ENCODE measurements around the gene SLC5A9.

GRCh38 chr1:48215222-48215621 lies 7.3 kb upstream of the SLC5A9 start:
- no peak for TF ChIP-seq EZH2 (IDR thresholded peaks at IDR 0.05; ENCODE audit: borderline replicate concordance, low read depth, low read length)
- no peak for TF ChIP-seq CBX5 (IDR thresholded peaks at IDR 0.05; ENCODE audit: borderline replicate concordance, low read depth)
- TF ChIP-seq ZSCAN32 (CRISPR knock-in tag; IDR thresholded peaks at IDR 0.05), result no peak
- no peak for TF ChIP-seq PHF20 (IDR thresholded peaks at IDR 0.05; ENCODE audit: partially characterized antibody)
- no peak for TF ChIP-seq HMG20A (CRISPR knock-in tag; conservative IDR thresholded peaks at IDR 0.05)
- no peak for TF ChIP-seq KDM1A (IDR thresholded peaks at IDR 0.05)
- no peak for TF ChIP-seq ZNF830 (CRISPR knock-in tag; IDR thresholded peaks at IDR 0.05)
- no peak for TF ChIP-seq HSF4 (CRISPR knock-in tag; IDR thresholded peaks at IDR 0.05; ENCODE audit: borderline replicate concordance)
- no peak for TF ChIP-seq NR2C1 (IDR thresholded peaks at IDR 0.05)
- no peak for TF ChIP-seq NR2C1 (tag; IDR thresholded peaks at IDR 0.05)
- TF ChIP-seq PCBP1 (IDR thresholded peaks at IDR 0.05; ENCODE audit: low read depth, low read length, poor library complexity, severe bottlenecking), result no peak
- no peak for TF ChIP-seq ATF1 (CRISPR knock-in tag; IDR thresholded peaks at IDR 0.05)
- TF ChIP-seq ATF1 (tag; IDR thresholded peaks at IDR 0.05), result no peak
- no peak for TF ChIP-seq MTA1 (IDR thresholded peaks at IDR 0.05; ENCODE audit: borderline replicate concordance)
- no peak for TF ChIP-seq RAD21 (CRISPR knock-in tag; conservative IDR thresholded peaks at IDR 0.05 in 1 of 2, IDR thresholded peaks at IDR 0.05 in 1 of 2)
